Measurements from ENCODE around the gene DDA1. TPM values are rescaled to one million over a fixed set of nuclear protein-coding genes. Genes with fewer than 3 reads are reported as not detected.

Gene DDA1
- total RNA-seq, 1 donor from 2014 or later, result 123 TPM

DNA sequence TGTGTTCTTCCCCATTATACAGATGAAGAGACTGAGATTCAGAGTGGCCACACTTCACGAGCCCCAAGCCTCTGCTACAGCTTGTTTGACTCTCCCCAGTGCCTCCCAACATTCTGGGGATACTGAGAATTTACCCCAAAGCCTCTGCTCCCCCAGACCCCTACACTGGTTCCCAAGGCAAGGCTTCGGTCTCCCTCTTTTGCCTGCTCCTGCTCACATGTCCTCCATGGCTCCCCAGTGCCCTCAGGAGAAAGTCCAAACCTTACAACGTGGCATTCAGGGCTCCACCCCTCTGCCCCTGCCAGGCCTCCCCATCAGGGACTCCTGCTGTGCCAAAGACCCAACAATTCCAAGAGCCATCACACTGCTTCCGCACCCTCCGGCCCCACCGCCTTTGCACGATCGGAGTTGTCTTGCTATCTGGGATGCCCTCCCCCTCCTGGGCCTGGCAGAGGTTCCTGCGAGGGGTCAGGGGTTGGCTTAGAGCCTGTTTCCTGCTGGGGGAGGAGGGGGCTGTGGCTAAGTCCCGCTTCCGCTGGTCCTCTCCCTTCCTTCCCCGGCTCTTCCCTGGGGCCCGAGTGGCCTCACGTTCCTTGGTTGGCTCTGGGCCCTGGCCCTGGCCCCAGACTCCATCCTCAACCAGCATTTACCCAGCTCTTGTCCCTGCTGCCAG lies 43.4 kb downstream of the DDA1 start:
- Histone ChIP-seq H3K4me1 (ENCODE audit: insufficient read depth, low read length) (peaks cover 8% of the 10 kb centered on the region), H4K20me1 (ENCODE audit: insufficient read depth, low read length) (no peaks in the 10 kb centered on the region), H2AFZ (ENCODE audit: low read depth, low read length) (peak overlapping the region; percentile 41), H3K9ac (ENCODE audit: low read length) (no peak overlapping the region), H3K27me3 (ENCODE audit: insufficient read depth, low read length) (no peaks in the 10 kb centered on the region), H3K4me2 (ENCODE audit: low read length) (no peak overlapping the region), H3K36me3 (ENCODE audit: insufficient read depth, low read length) (no peaks in the 10 kb centered on the region), H3K27ac (ENCODE audit: low read depth, low read length) (no peak overlapping the region), H3K4me3 (ENCODE audit: insufficient read depth, low read depth, low read length) (no peak overlapping the region), H3K79me2 (ENCODE audit: insufficient read depth, low read length) (no peaks in the 10 kb centered on the region), H3K9me3 (ENCODE audit: insufficient read depth, low read depth, low read length) (no peaks in the 10 kb centered on the region)
- DNase-seq (ENCODE audit: low read depth) (no peak), FAIRE-seq (no peak)
- H3K4me3 Mint-ChIP-seq (ENCODE audit: unreplicated experiment), result no peak overlapping the region
- peaks cover 16% of the 10 kb centered on the region for H3K27me3 Mint-ChIP-seq (ENCODE audit: low read depth, unreplicated experiment)
- peaks cover 4% of the 10 kb centered on the region for H3K9me3 Mint-ChIP-seq (ENCODE audit: unreplicated experiment)
- peak overlapping the region; percentile 89 for H3K27ac Mint-ChIP-seq (ENCODE audit: unreplicated experiment)
- TF ChIP-seq CTCF (IDR thresholded peaks at IDR 0.05; ENCODE audit: insufficient read depth, low read depth, low read length), result no peak
- TF ChIP-seq EZH2 (IDR thresholded peaks at IDR 0.05; ENCODE audit: insufficient read depth, low read length), result no peak
- H3K4me1 Mint-ChIP-seq (ENCODE audit: low read depth, unreplicated experiment), result peaks cover 3% of the 10 kb centered on the region
- H3K36me3 Mint-ChIP-seq (ENCODE audit: low read depth, unreplicated experiment), result no peaks in the 10 kb centered on the region

- Mint-ChIP-seq H3K4me3 (ENCODE audit: unreplicated experiment) (peak overlapping the region; percentile 40), H3K27me3 (ENCODE audit: low read depth, unreplicated experiment) (peaks cover 16% of the 10 kb centered on the region), H3K4me1 (ENCODE audit: low read depth, unreplicated experiment) (peaks cover 3% of the 10 kb centered on the region), H3K9me3 (ENCODE audit: unreplicated experiment) (peaks cover 4% of the 10 kb centered on the region), H3K36me3 (ENCODE audit: low read depth, unreplicated experiment) (no peaks in the 10 kb centered on the region), H3K27ac (ENCODE audit: unreplicated experiment) (peak overlapping the region; percentile 89)
- Histone ChIP-seq H3K4me1 (ENCODE audit: insufficient read depth, low read length) (peaks cover 12% of the 10 kb centered on the region), H3K4me2 (ENCODE audit: low read length) (no peak overlapping the region), H3K36me3 (ENCODE audit: insufficient read depth, low read length) (no peaks in the 10 kb centered on the region), H3K9ac (ENCODE audit: low read length) (no peak overlapping the region), H3K27ac (ENCODE audit: low read depth, low read length) (no peak overlapping the region), H3K79me2 (ENCODE audit: insufficient read depth, low read length) (no peaks in the 10 kb centered on the region), H3K27me3 (ENCODE audit: insufficient read depth, low read length) (no peaks in the 10 kb centered on the region), H4K20me1 (ENCODE audit: insufficient read depth, low read length) (no peaks in the 10 kb centered on the region), H3K4me3 (ENCODE audit: insufficient read depth, low read depth, low read length) (no peak overlapping the region), H2AFZ (ENCODE audit: low read depth, low read length) (no peak overlapping the region), H3K9me3 (ENCODE audit: insufficient read depth, low read depth, low read length) (no peaks in the 10 kb centered on the region)
- TF ChIP-seq CTCF (IDR thresholded peaks at IDR 0.05; ENCODE audit: insufficient read depth, low read depth, low read length) (no peak), EZH2 (IDR thresholded peaks at IDR 0.05; ENCODE audit: insufficient read depth, low read length) (no peak)
- no peak for DNase-seq (ENCODE audit: low read depth)
- FAIRE-seq, result no peak
These were observed 44.0 kb downstream of the DDA1 start for GRCh38 chr19:17353386-17353785.

GRCh38 chr19:17357078-17357666 lies 47.8 kb downstream of the DDA1 start:
- no peaks in the 10 kb centered on the region for H4K20me1 ChIP-seq (ENCODE audit: insufficient read depth, low read length)
- H3K4me1 Mint-ChIP-seq (ENCODE audit: low read depth, unreplicated experiment), result no peaks in the 10 kb centered on the region
- peaks cover 8% of the 10 kb centered on the region for H3K4me1 ChIP-seq (ENCODE audit: insufficient read depth, low read length)
- H3K4me2 ChIP-seq (ENCODE audit: low read length), result no peak overlapping the region
- no peaks in the 10 kb centered on the region for H3K27me3 ChIP-seq (ENCODE audit: insufficient read depth, low read length)
- H3K4me3 ChIP-seq (ENCODE audit: insufficient read depth, low read depth, low read length), result no peak overlapping the region
- peaks cover 28% of the 10 kb centered on the region for H3K27me3 Mint-ChIP-seq (ENCODE audit: low read depth, unreplicated experiment)
- no peaks in the 10 kb centered on the region for H3K36me3 ChIP-seq (ENCODE audit: insufficient read depth, low read length)
- H3K36me3 Mint-ChIP-seq (ENCODE audit: low read depth, unreplicated experiment), result peaks cover 3% of the 10 kb centered on the region
- no peak overlapping the region for H3K27ac Mint-ChIP-seq (ENCODE audit: unreplicated experiment)
- no peak overlapping the region for H3K4me3 Mint-ChIP-seq (ENCODE audit: unreplicated experiment)
- FAIRE-seq (no peak), DNase-seq (ENCODE audit: low read depth) (no peak)
- H3K9me3 ChIP-seq (ENCODE audit: insufficient read depth, low read depth, low read length), result no peaks in the 10 kb centered on the region
- H2AFZ ChIP-seq (ENCODE audit: low read depth, low read length), result no peak overlapping the region
- H3K27ac ChIP-seq (ENCODE audit: low read depth, low read length), result no peak overlapping the region
- no peak overlapping the region for H3K9ac ChIP-seq (ENCODE audit: low read length)
- H3K79me2 ChIP-seq (ENCODE audit: insufficient read depth, low read length), result no peaks in the 10 kb centered on the region
- TF ChIP-seq EZH2 (IDR thresholded peaks at IDR 0.05; ENCODE audit: insufficient read depth, low read length), result no peak
- no peak for TF ChIP-seq CTCF (IDR thresholded peaks at IDR 0.05; ENCODE audit: insufficient read depth, low read depth, low read length)
- peaks cover 5% of the 10 kb centered on the region for H3K9me3 Mint-ChIP-seq (ENCODE audit: unreplicated experiment)
